Measurements from ENCODE around the gene TADA2B. TPM values are rescaled to one million over a fixed set of nuclear protein-coding genes. Genes with fewer than 3 reads are reported as not detected.

TADA2B gene
- total RNA-seq, 1 experiment from 2014 or later = 15.2 TPM

GRCh38 chr4:7016086-7016485 is 27.1 kb upstream of the TADA2B start:
- Histone ChIP-seq H3K4me1 (ENCODE audit: insufficient read depth, low read length, poor library complexity, severe bottlenecking) (no peaks in the 10 kb centered on the region), H3K27ac (ENCODE audit: low read depth, low read length, poor library complexity, severe bottlenecking) (no peak overlapping the region), H3K9me3 (ENCODE audit: low read depth, low read length, poor library complexity, severe bottlenecking) (no peaks in the 10 kb centered on the region), H3K4me3 (ENCODE audit: low read depth, low read length, poor library complexity, severe bottlenecking) (no peak overlapping the region), H3K27me3 (replicated peaks; ENCODE audit: insufficient read depth, low read depth, low read length, poor library complexity) (no peaks in the 10 kb centered on the region), H3K36me3 (ENCODE audit: insufficient read depth, low read length, poor library complexity, severe bottlenecking) (peaks cover 22% of the 10 kb centered on the region)
- no TSS peak for BruUV-seq (replicated peaks)
- ChIA-PET CTCF (no interaction called here), POLR2A (ENCODE audit: low non-redundant PET) (no interaction called here)
- intact Hi-C loops (cut with micrococcal nuclease; ENCODE audit: unreplicated experiment) = no loop called here
- no peak for DNase-seq (ENCODE audit: low spot score)
- no peak for TF ChIP-seq EZH2 (IDR thresholded peaks at IDR 0.05; ENCODE audit: borderline replicate concordance, low read depth, low read length, poor library complexity, severe bottlenecking)
- TF ChIP-seq CTCF (conservative IDR thresholded peaks at IDR 0.05; ENCODE audit: low read depth, low read length) = no peak

- BruUV-seq (replicated peaks) = no TSS peak
- intact Hi-C loops (cut with micrococcal nuclease; ENCODE audit: unreplicated experiment) = no loop called here
- H3K27ac ChIP-seq (ENCODE audit: low read depth, low read length, poor library complexity, severe bottlenecking) = no peak overlapping the region
- H3K27me3 ChIP-seq (replicated peaks; ENCODE audit: insufficient read depth, low read depth, low read length, poor library complexity) = no peaks in the 10 kb centered on the region
- H3K4me1 ChIP-seq (ENCODE audit: insufficient read depth, low read length, poor library complexity, severe bottlenecking) = no peaks in the 10 kb centered on the region
- POLR2A ChIA-PET (ENCODE audit: low non-redundant PET) = no interaction called here
- no peaks in the 10 kb centered on the region for H3K9me3 ChIP-seq (ENCODE audit: low read depth, low read length, poor library complexity, severe bottlenecking)
- no peak overlapping the region for H3K4me3 ChIP-seq (ENCODE audit: low read depth, low read length, poor library complexity, severe bottlenecking)
- H3K36me3 ChIP-seq (ENCODE audit: insufficient read depth, low read length, poor library complexity, severe bottlenecking) = peaks cover 19% of the 10 kb centered on the region
- CTCF ChIA-PET = no interaction called here
- no peak for TF ChIP-seq CTCF (conservative IDR thresholded peaks at IDR 0.05; ENCODE audit: low read depth, low read length)
- TF ChIP-seq EZH2 (IDR thresholded peaks at IDR 0.05; ENCODE audit: borderline replicate concordance, low read depth, low read length, poor library complexity, severe bottlenecking) = no peak
- DNase-seq (ENCODE audit: low spot score) = no peak
These were observed 26.7 kb upstream of the TADA2B start for GRCh38 chr4:7016512-7016911.

- H3K4me3 ChIP-seq (ENCODE audit: low read depth, low read length, poor library complexity, severe bottlenecking) = no peak overlapping the region
- H3K4me1 ChIP-seq (ENCODE audit: insufficient read depth, low read length, poor library complexity, severe bottlenecking) = no peaks in the 10 kb centered on the region
- ChIA-PET CTCF (no interaction called here), POLR2A (ENCODE audit: low non-redundant PET) (interaction anchor here (0.5 kb wide), 1 partner anchor 345 kb away, joined by 4 read pairs; no protein-coding TSS in a partner anchor)
- H3K9me3 ChIP-seq (ENCODE audit: low read depth, low read length, poor library complexity, severe bottlenecking) = no peaks in the 10 kb centered on the region
- intact Hi-C loops (cut with micrococcal nuclease; ENCODE audit: unreplicated experiment) = no loop called here
- no peak overlapping the region for H3K27ac ChIP-seq (ENCODE audit: low read depth, low read length, poor library complexity, severe bottlenecking)
- no TSS peak for BruUV-seq (replicated peaks)
- no peaks in the 10 kb centered on the region for H3K27me3 ChIP-seq (replicated peaks; ENCODE audit: insufficient read depth, low read depth, low read length, poor library complexity)
- H3K36me3 ChIP-seq (ENCODE audit: insufficient read depth, low read length, poor library complexity, severe bottlenecking) = peaks cover 19% of the 10 kb centered on the region
- no peak for DNase-seq (ENCODE audit: low spot score)
- TF ChIP-seq EZH2 (IDR thresholded peaks at IDR 0.05; ENCODE audit: borderline replicate concordance, low read depth, low read length, poor library complexity, severe bottlenecking) (no peak), CTCF (conservative IDR thresholded peaks at IDR 0.05; ENCODE audit: low read depth, low read length) (no peak)
These were observed 25.6 kb upstream of the TADA2B start for GRCh38 chr4:7017446-7018048.
